Fibroblast of pulmonary artery (primary cell): Measurements from ENCODE around the gene UCK2.

Experiments used
- DNase-seq: peaks from one replicate; pipeline ENCODE4 v3.0.0-alpha.2; 2010; ENCODE audit warnings: low read depth
- H3K4me3 ChIP-seq: replicated peaks from 2 replicates; pipeline ENCODE4 v1.5.1; 2011; ENCODE audit warnings: low read depth, mild to moderate bottlenecking, control low read depth, low read length, moderate library complexity
- CTCF ChIP-seq: IDR thresholded peaks from 2 replicates; pipeline ENCODE4 v1.5.1; 2011; ENCODE audit warnings: mild to moderate bottlenecking, control low read depth, low read length, inconsistent platforms; ENCODE audit errors: missing control alignments

The UCK2 gene

GRCh38 chr1:165877411-165877810 lies 50.0 kb downstream of the UCK2 start:
- TF ChIP-seq CTCF, result no peak
- no peak for DNase-seq
- H3K4me3 ChIP-seq, result no peak overlapping the region

- no peak for TF ChIP-seq CTCF
- DNase-seq, result no peak
Measured at GRCh38 chr1:165877940-165878556, 50.6 kb downstream of the UCK2 start.

GRCh38 chr1:165879946-165880345 lies 52.5 kb downstream of the UCK2 start:
- no peak for DNase-seq
- no peak for TF ChIP-seq CTCF
- no peak overlapping the region for H3K4me3 ChIP-seq

More at GRCh38 chr1:165877940-165878556, 50.6 kb downstream of the UCK2 start:
- H3K4me3 ChIP-seq, result no peak overlapping the region

GRCh38 chr1:165880993-165881392 lies 53.6 kb downstream of the UCK2 start:
- TF ChIP-seq CTCF, result no peak
- no peak overlapping the region for H3K4me3 ChIP-seq
- DNase-seq, result no peak

- TF ChIP-seq CTCF, result no peak
- H3K4me3 ChIP-seq, result no peak overlapping the region
- no peak for DNase-seq
Measured at GRCh38 chr1:165882168-165882837, 54.9 kb downstream of the UCK2 start.

GRCh38 chr1:165883056-165883455 lies 55.6 kb downstream of the UCK2 start:
- TF ChIP-seq CTCF, result no peak
- H3K4me3 ChIP-seq, result no peak overlapping the region
- no peak for DNase-seq
